ENCODE data around the gene POLD2. TPM values are rescaled to one million over a fixed set of nuclear protein-coding genes. Genes with fewer than 3 reads are reported as not detected.

Gene POLD2
- total RNA-seq, 1 donor from 2014 or later: 48.3 TPM

DNA sequence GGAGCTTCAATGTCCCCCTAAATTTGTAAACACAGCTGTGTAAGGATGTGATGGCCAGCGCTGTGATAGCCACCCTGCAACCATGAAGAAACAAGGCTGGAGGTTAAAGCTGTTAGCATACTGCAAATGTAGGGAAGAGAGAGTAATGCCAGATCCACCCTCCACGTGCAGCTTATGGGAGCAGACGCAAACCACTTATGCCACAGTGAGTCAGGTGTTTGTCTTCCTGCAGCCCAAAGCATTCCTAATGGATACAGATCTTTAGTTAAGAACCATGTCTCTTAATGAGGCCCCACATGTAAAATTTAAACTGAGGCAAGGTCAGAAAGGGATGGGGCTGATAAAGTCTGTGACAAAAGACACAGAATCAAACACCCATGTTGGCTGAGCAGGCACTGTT lies 31.4 kb upstream of the POLD2 start:
- TF ChIP-seq, protein P1, sequence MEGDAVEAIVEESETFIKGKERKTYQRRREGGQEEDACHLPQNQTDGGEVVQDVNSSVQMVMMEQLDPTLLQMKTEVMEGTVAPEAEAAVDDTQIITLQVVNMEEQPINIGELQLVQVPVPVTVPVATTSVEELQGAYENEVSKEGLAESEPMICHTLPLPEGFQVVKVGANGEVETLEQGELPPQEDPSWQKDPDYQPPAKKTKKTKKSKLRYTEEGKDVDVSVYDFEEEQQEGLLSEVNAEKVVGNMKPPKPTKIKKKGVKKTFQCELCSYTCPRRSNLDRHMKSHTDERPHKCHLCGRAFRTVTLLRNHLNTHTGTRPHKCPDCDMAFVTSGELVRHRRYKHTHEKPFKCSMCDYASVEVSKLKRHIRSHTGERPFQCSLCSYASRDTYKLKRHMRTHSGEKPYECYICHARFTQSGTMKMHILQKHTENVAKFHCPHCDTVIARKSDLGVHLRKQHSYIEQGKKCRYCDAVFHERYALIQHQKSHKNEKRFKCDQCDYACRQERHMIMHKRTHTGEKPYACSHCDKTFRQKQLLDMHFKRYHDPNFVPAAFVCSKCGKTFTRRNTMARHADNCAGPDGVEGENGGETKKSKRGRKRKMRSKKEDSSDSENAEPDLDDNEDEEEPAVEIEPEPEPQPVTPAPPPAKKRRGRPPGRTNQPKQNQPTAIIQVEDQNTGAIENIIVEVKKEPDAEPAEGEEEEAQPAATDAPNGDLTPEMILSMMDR (IDR thresholded peaks at IDR 0.05): no peak
- no peaks in the 10 kb centered on the region for H3K9me3 ChIP-seq
- no peaks in the 10 kb centered on the region for H3K27me3 ChIP-seq (ENCODE audit: low read depth)
- DNase-seq: no peak
- H3K4me1 ChIP-seq: no peaks in the 10 kb centered on the region
- intact Hi-C loops (cut with DNase I): no loop called here
- H3K27ac ChIP-seq: no peak overlapping the region
- no peaks in the 10 kb centered on the region for H3K36me3 ChIP-seq
- no peak overlapping the region for H3K4me3 ChIP-seq
- no peak for ATAC-seq

DNA sequence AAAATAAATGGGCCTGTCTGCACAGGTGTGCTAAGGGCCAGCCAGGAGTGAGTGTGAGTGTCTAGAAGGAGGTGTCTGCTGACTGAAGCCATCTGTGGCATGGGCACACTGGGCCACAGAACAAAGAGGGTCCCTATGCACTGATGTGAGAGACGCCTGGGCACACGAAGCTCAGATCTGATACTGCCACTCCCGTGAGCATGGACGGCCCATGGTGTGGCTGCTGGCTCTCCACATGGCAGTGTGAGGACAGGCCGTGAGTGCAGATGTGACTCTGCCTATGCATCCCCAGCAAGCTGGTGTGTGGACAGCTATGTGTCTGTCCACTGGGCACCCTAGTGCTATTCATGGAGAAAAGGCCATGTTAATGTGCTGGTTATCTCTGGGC lies 30.6 kb upstream of the POLD2 start:
- ATAC-seq (no peak), DNase-seq (no peak)
- H3K4me1 ChIP-seq: no peaks in the 10 kb centered on the region
- H3K9me3 ChIP-seq: no peaks in the 10 kb centered on the region
- H3K27ac ChIP-seq: no peak overlapping the region
- intact Hi-C loops (cut with DNase I): no loop called here
- H3K36me3 ChIP-seq: no peaks in the 10 kb centered on the region
- TF ChIP-seq, protein P1 (IDR thresholded peaks at IDR 0.05): no peak
- no peaks in the 10 kb centered on the region for H3K27me3 ChIP-seq (ENCODE audit: low read depth)
- no peak overlapping the region for H3K4me3 ChIP-seq

DNA sequence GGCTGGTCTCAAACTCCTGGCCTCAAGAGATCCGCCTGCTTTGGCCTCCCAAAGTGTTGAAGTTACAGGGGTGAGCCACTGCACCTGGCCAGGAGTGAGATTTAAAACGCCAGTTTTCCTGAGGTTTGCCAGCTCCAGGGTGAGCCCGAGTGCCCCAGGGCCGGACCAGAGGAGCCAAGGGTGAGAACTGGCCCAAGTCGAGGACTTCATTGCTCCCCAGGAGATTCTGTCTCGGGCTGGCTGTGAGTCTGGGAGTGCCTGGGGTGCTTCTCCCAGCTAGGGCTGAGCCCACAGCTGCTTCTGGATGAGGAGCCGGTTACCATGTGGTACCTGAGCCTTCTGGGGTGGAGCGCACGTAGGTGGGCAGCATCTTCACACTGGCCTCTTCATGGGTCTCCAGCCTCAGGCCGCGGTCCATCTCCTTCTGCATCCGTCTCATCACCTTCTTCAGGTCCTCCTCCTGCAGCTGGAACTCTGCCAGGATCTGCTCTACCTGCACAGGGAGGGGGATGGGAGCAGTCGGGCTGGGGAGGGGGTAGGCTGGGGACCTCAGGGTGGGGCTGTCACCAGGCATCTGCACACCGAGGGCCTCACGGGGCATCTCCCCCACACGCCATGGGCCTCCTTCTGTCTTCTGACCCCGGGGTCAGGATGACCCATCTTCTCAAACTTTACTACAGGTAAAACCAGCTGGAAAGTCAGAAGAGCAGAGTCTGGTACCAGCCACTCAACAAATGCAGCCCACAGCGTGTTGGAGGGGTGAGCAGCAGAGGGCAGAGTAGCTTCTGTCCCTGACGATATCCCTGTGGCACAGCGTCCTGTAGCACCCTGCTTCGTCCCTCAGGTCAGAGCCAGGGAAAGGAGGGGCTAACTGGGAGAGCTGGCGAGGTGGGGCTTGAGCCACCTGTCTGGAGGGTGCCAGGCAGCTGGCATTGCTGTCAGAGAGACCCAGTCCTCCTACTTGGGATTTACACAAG lies 29.9 kb upstream of the POLD2 start:
- TF ChIP-seq, protein P1 (IDR thresholded peaks at IDR 0.05): no peak
- intact Hi-C loops (cut with DNase I): no loop called here
- no peaks in the 10 kb centered on the region for H3K36me3 ChIP-seq
- no peak for DNase-seq
- no peak for ATAC-seq
- no peak overlapping the region for H3K4me3 ChIP-seq
- H3K27ac ChIP-seq: no peak overlapping the region
- no peaks in the 10 kb centered on the region for H3K4me1 ChIP-seq
- no peaks in the 10 kb centered on the region for H3K27me3 ChIP-seq (ENCODE audit: low read depth)
- H3K9me3 ChIP-seq: no peaks in the 10 kb centered on the region

DNA sequence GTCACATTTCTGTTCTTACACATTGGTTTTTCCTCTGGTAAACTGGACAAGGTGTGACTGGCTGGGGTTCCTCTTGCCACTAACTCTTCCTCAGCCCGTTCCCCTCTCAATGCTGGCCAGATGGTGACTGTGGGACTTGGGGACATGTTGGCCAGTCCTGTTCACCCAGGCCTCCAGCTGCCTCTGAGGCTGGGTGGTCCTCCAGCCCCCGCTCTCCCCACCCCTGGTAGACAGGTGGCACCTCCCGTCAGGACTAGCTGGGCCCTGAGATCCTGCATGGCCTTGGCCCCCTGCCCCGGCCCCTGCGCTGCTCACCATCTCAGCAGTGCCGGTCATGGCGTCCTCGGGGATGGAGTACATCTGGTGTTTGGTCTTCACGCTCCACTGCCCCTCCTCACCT lies 28.6 kb upstream of the POLD2 start:
- intact Hi-C loops (cut with DNase I): no loop called here
- no peak overlapping the region for H3K27ac ChIP-seq
- TF ChIP-seq, protein P1 (IDR thresholded peaks at IDR 0.05): no peak
- no peak for DNase-seq
- no peak overlapping the region for H3K4me3 ChIP-seq
- H3K4me1 ChIP-seq: no peaks in the 10 kb centered on the region
- H3K27me3 ChIP-seq (ENCODE audit: low read depth): peaks cover 8% of the 10 kb centered on the region
- ATAC-seq: no peak
- H3K36me3 ChIP-seq: no peaks in the 10 kb centered on the region
- H3K9me3 ChIP-seq: no peaks in the 10 kb centered on the region

DNA sequence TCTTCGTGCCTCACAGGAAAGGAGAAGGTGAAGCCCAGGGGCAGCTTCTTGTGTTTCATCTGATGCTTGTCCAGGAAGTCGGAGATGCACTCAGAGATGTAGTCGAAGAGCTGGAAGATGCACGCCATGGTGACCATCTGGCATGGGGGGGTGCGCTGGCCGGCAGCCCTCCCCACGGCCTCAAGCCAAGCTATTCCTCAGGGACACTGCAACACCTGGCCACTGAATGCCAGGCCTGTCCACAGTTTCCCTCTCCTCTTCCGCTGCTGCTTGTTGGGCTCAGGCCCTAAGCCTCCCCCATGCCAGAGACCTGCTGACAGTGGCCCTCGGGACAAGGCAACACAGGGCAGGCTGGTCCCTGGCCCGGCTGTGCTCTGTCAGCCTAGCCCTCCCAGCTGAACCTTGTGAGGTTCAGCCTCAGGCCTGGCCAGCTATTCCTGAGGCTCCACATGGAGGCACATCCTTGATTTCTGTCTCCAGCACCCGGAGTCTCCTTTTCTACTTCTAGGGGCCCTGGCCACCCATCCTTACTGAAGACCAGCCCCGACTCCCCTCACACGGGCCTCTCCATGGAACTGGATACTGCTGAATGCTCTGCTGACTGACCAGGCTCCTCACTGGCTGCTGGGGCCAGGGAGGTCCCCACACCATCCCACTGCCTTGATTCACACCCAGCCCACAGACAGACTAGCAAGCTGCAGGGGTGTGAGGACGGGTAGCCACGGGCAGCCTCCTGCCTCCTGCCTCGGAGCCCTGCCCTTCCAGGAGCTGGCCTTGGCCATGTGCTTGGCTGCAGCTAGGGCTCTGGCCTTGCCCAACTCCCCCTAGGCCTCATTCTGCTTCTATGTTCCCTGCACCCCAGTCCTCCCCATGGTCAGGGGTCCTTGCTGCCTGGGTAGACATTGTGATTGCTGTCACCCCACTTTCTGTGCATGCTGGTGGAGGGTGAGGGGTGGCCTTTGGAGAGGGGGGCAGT lies 27.9 kb upstream of the POLD2 start:
- TF ChIP-seq, protein P1 (IDR thresholded peaks at IDR 0.05): no peak
- DNase-seq: no peak
- no peak overlapping the region for H3K4me3 ChIP-seq
- H3K27me3 ChIP-seq (ENCODE audit: low read depth): peaks cover 13% of the 10 kb centered on the region
- intact Hi-C loops (cut with DNase I): no loop called here
- ATAC-seq: no peak
- peaks cover 7% of the 10 kb centered on the region for H3K4me1 ChIP-seq
- H3K9me3 ChIP-seq: no peaks in the 10 kb centered on the region
- no peak overlapping the region for H3K27ac ChIP-seq
- H3K36me3 ChIP-seq: no peaks in the 10 kb centered on the region
